Testis (tissue), 3 donors: ENCODE measurements around the gene ASB2. TPM values are rescaled to one million over a fixed set of nuclear protein-coding genes. Genes with fewer than 3 reads are reported as not detected.

Experiments used
- DNase-seq: peaks from one replicate; pipeline ENCODE4 v3.0.0-alpha.2; 2019
- H3K27ac ChIP-seq, 2 donors: fragments of 200-600 bp; sonication (generic); one replicate each; pipeline ENCODE4 v1.5.1; 2019
- H3K27me3 ChIP-seq: fragments of 200-600 bp; sonication (generic); one replicate; pipeline ENCODE4 v1.5.1; 2019
- H3K36me3 ChIP-seq: fragments of 200-600 bp; sonication (generic); one replicate; pipeline ENCODE4 v1.5.1; 2017; ENCODE audit warnings: low read depth; ENCODE audit errors: missing control alignments
- H3K4me1 ChIP-seq: fragments of 200-600 bp; sonication (generic); one replicate; pipeline ENCODE4 v1.5.1; 2019
- H3K4me3 ChIP-seq, 2 donors: fragments of 200-600 bp; sonication (generic); one replicate each; pipeline ENCODE4 v1.5.1; 2017 to 2019
- H3K9me3 ChIP-seq: fragments of 200-600 bp; sonication (generic); one replicate; pipeline ENCODE4 v1.5.1; 2017
- CTCF ChIP-seq, 3 experiments: fragments of 450-650 bp in 2 of 3; fragments of 200-600 bp in 1 of 3; sonication (generic) in 1 of 3; IDR thresholded peaks; one replicate each; pipeline ENCODE4 v1.5.1; 2016 to 2019; ENCODE audit warnings: antibody characterized with exemption in 3 of 3, mild to moderate bottlenecking in 2 of 3, moderate library complexity in 1 of 3
- POLR2A ChIP-seq: fragments of 450-650 bp; IDR thresholded peaks from one replicate; pipeline ENCODE4 v1.6.1; 2017; ENCODE audit warnings: antibody characterized with exemption, mild to moderate bottlenecking, moderate library complexity
- WGBS, 2 donors: methylation state at CpG; one replicate each; pipeline ENCODE4 v1.1.5; 2018; 5-methylcytosine and 5-hydroxymethylcytosine counted together
- intact Hi-C: fragments of 100-400 bp; cut with DNase I; formaldehyde crosslinking; loops from one replicate; pipeline ENCODE4 v1.15.1; 2023; ENCODE audit warnings: low total_unique reads
- polyA plus RNA-seq: library from polyadenylated mRNA; stranded (reverse); fragments of 350-450 nt; fragmentation: Illumina TruSeq; extraction: RNeasy Lipid Tissue Mini Kit (QIAGEN cat#74804); gene quantifications from one replicate; pipeline ENCODE4 v1.2.3, GENCODE V29; 2014; ENCODE audit warnings: low read depth, low replicate concordance; ENCODE audit not compliant: insufficient read depth
- total RNA-seq, 2 donors: library from RNA; depleted of rRNA; stranded (reverse); fragments of >200 nt; gene quantifications; one replicate each; pipeline ENCODE4 v1.2.3, GENCODE V29; 2016

ASB2 gene
- total and polyA plus RNA-seq, 3 donors from 2014 or later = 3.5 to 4.3 (median 3.7) TPM

- Histone ChIP-seq H3K27me3 (no peaks in the 10 kb centered on the region), H3K9me3 (no peaks in the 10 kb centered on the region), H3K36me3 (no peaks in the 10 kb centered on the region), H3K4me1 (no peaks in the 10 kb centered on the region), H3K27ac (no peak overlapping the region), H3K4me3 (no peak overlapping the region)
- TF ChIP-seq POLR2A (no peak), CTCF (IDR thresholded peaks at IDR 0.05) (no peak)
- DNase-seq = no peak
- intact Hi-C loops = no loop called here
- 91 to 92% methylated on average over 11 to 14 of the region's 14 CpGs for WGBS, 2 donors
These were observed 51.6 kb downstream of the ASB2 start for GRCh38 chr14:93924592-93925355.

- H3K27me3 ChIP-seq = no peaks in the 10 kb centered on the region
- no peaks in the 10 kb centered on the region for H3K9me3 ChIP-seq
- no peak for DNase-seq
- no peak for TF ChIP-seq CTCF (IDR thresholded peaks at IDR 0.05)
- no peak for TF ChIP-seq POLR2A
- H3K27ac ChIP-seq = no peak overlapping the region
- WGBS, 2 donors = 92 to 95% methylated on average over 8 of the region's 8 CpGs
- no peaks in the 10 kb centered on the region for H3K36me3 ChIP-seq
- no peaks in the 10 kb centered on the region for H3K4me1 ChIP-seq
- no peak overlapping the region for H3K4me3 ChIP-seq
- intact Hi-C loops = no loop called here
These were observed 52.7 kb downstream of the ASB2 start for GRCh38 chr14:93923626-93924025.

- 88 to 92% methylated on average over 15 to 18 of the region's 18 CpGs for WGBS, 2 donors
- Histone ChIP-seq H3K27me3 (no peaks in the 10 kb centered on the region), H3K36me3 (no peaks in the 10 kb centered on the region), H3K4me1 (no peaks in the 10 kb centered on the region), H3K4me3 (no peak overlapping the region), H3K9me3 (no peaks in the 10 kb centered on the region), H3K27ac (no peak overlapping the region)
- intact Hi-C loops = no loop called here
- TF ChIP-seq CTCF (IDR thresholded peaks at IDR 0.05) = no peak
- DNase-seq = no peak
These were observed 55.2 kb downstream of the ASB2 start for GRCh38 chr14:93921001-93921806.

- no peaks in the 10 kb centered on the region for H3K4me1 ChIP-seq
- H3K9me3 ChIP-seq = no peaks in the 10 kb centered on the region
- intact Hi-C loops = no loop called here
- 92 to 95% methylated on average over 6 to 7 of the region's 7 CpGs for WGBS, 2 donors
- no peak overlapping the region for H3K27ac ChIP-seq
- no peaks in the 10 kb centered on the region for H3K36me3 ChIP-seq
- no peak for TF ChIP-seq CTCF (IDR thresholded peaks at IDR 0.05)
- TF ChIP-seq POLR2A = no peak
- no peak for DNase-seq
- no peak overlapping the region for H3K4me3 ChIP-seq
- H3K27me3 ChIP-seq = no peaks in the 10 kb centered on the region
These were observed 59.2 kb downstream of the ASB2 start for GRCh38 chr14:93917141-93917540.
